Endothelial cell of umbilical vein (primary cell): ENCODE measurements around the gene HPSE2.

Experiments
- EZH2 ChIP-seq: IDR thresholded peaks from 2 replicates; pipeline ENCODE4 v1.6.1; 2012; ENCODE audit warnings: borderline replicate concordance, low read depth, mild to moderate bottlenecking, moderate library complexity, low read length, inconsistent platforms; ENCODE audit not compliant: severe bottlenecking
- FOS ChIP-seq: IDR thresholded peaks from 2 replicates; pipeline ENCODE4 v1.6.1; 2011; ENCODE audit warnings: mild to moderate bottlenecking, low read length, moderate library complexity, borderline replicate concordance; ENCODE audit not compliant: insufficient read depth
- GATA2 ChIP-seq: IDR thresholded peaks from 2 replicates; pipeline ENCODE4 v1.7.0; 2011; ENCODE audit warnings: low read depth, mild to moderate bottlenecking, moderate library complexity, mixed read lengths, low read length; ENCODE audit not compliant: insufficient read length, insufficient read depth
- JUN ChIP-seq: IDR thresholded peaks from 2 replicates; pipeline ENCODE4 v1.6.1; 2011; ENCODE audit warnings: borderline replicate concordance, low read depth; ENCODE audit not compliant: insufficient read length, insufficient read depth
- MYC ChIP-seq: IDR thresholded peaks from one replicate; pipeline ENCODE4 v1.6.1; 2011; ENCODE audit warnings: mild to moderate bottlenecking, low read depth, low read length
- POLR2A ChIP-seq: IDR thresholded peaks from 2 replicates; pipeline ENCODE4 v1.6.1; 2012; ENCODE audit warnings: low read depth, mild to moderate bottlenecking, control low read depth, low read length
- POLR2AphosphoS5 ChIP-seq: IDR thresholded peaks from 2 replicates; pipeline ENCODE4 v1.6.1; 2012; ENCODE audit warnings: low read depth, mild to moderate bottlenecking, control low read depth, low read length, moderate library complexity; ENCODE audit not compliant: insufficient read depth
- TF ChIP-seq, protein P1 (sequence below), 2 donors: IDR thresholded peaks; 1 replicate in 1 of 2; 2 replicates in 1 of 2; pipeline ENCODE4 v1.5.1; 2011; ENCODE audit warnings: low read length in 2 of 2, mild to moderate bottlenecking in 2 of 2, moderate library complexity in 2 of 2, control low read depth in 1 of 2, inconsistent platforms in 1 of 2, low read depth in 1 of 2; ENCODE audit not compliant: insufficient read depth in 1 of 2; ENCODE audit errors: extremely low read depth in 1 of 2
- TF ChIP-seq, protein P2 (sequence below): IDR thresholded peaks from 2 replicates; pipeline ENCODE4 v1.6.1; 2011; ENCODE audit not compliant: insufficient read depth, insufficient read length

DNA sequence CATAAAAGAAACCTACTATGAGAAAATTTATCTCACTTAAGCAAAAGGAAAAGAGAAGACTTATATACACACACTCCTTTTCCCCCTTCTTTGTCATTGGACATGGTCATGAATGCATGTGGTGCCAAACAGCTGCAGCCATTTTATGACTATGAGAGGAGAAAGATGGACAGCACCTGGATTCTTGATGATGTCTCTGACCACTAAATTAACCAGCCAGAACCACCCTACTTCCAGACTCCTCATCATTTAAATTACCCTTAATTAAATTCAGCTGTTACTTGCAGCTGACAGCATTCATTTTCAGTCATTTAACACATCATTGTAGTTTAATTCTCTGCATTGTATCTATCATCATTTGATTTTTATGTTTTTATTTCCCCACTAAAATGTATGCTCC, 409.9 kb downstream of the HPSE2 start:
- TF ChIP-seq, protein P1, sequence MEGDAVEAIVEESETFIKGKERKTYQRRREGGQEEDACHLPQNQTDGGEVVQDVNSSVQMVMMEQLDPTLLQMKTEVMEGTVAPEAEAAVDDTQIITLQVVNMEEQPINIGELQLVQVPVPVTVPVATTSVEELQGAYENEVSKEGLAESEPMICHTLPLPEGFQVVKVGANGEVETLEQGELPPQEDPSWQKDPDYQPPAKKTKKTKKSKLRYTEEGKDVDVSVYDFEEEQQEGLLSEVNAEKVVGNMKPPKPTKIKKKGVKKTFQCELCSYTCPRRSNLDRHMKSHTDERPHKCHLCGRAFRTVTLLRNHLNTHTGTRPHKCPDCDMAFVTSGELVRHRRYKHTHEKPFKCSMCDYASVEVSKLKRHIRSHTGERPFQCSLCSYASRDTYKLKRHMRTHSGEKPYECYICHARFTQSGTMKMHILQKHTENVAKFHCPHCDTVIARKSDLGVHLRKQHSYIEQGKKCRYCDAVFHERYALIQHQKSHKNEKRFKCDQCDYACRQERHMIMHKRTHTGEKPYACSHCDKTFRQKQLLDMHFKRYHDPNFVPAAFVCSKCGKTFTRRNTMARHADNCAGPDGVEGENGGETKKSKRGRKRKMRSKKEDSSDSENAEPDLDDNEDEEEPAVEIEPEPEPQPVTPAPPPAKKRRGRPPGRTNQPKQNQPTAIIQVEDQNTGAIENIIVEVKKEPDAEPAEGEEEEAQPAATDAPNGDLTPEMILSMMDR (IDR thresholded peaks at IDR 0.05; ENCODE audit: extremely low read depth in 1 of 2, insufficient read depth in 1 of 2, low read depth in 1 of 2, low read length in 2 of 2), result no peak
- TF ChIP-seq EZH2 (no peak), POLR2A (no peak), POLR2AphosphoS5 (no peak), JUN (no peak), MYC (no peak), FOS (no peak), GATA2 (no peak)
- TF ChIP-seq, protein P2, sequence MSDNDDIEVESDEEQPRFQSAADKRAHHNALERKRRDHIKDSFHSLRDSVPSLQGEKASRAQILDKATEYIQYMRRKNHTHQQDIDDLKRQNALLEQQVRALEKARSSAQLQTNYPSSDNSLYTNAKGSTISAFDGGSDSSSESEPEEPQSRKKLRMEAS, result no peak
